Measurements from ENCODE around the gene MAP3K12. TPM values are rescaled to one million over a fixed set of nuclear protein-coding genes. Genes with fewer than 3 reads are reported as not detected.
A peak's percentile ranks its signal among the peaks of the same experiment; 100 is the strongest.

The MAP3K12 gene
- total and polyA plus RNA-seq, 2 donors (not counting 1 experiment from before 2014, with no cell fraction given): 31.6 to 40.8 TPM

- Histone ChIP-seq H3K36me3 (ENCODE audit: control insufficient read depth, insufficient read depth, low read length) (peaks cover 8% of the 10 kb centered on the region), H3K9ac (ENCODE audit: insufficient read depth, low read length) (no peak overlapping the region), H3K4me3 (replicated peaks in 1 of 4; ENCODE audit: control extremely low read depth in 1 of 4, insufficient read depth in 1 of 4, low read depth in 3 of 4, low read length in 4 of 4) (no peak overlapping the region), H3K79me2 (ENCODE audit: control insufficient read depth, insufficient read depth, low read length) (no peaks in the 10 kb centered on the region), H3K27me3 (ENCODE audit: control insufficient read depth, insufficient read depth, low read length) (no peaks in the 10 kb centered on the region), H3K4me2 (ENCODE audit: extremely low read depth, insufficient read depth, low read length) (no peak overlapping the region), H3K4me1 (ENCODE audit: control insufficient read depth, extremely low read depth, insufficient read depth, low read length) (no peaks in the 10 kb centered on the region), H4K20me1 (ENCODE audit: control insufficient read depth, extremely low read depth, insufficient read depth, low read length) (no peaks in the 10 kb centered on the region), H3K9me3 (ENCODE audit: control insufficient read depth, insufficient read depth, low read depth, low read length) (no peaks in the 10 kb centered on the region), H3K27ac (ENCODE audit: insufficient read depth, low read length) (no peak overlapping the region), H2AFZ (ENCODE audit: low read length) (no peak overlapping the region)
- DNase-seq (ENCODE audit: low read depth in 2 of 2): no peak
- no peak for TF ChIP-seq EZH2 (IDR thresholded peaks at IDR 0.05; ENCODE audit: low read length, missing control alignments)
- TF ChIP-seq CTCF (conservative IDR thresholded peaks at IDR 0.05 in 1 of 2, IDR thresholded peaks at IDR 0.05 in 1 of 2; ENCODE audit: low read depth in 1 of 2, low read length in 2 of 2): no peak
Measured at GRCh38 chr12:53539526-53539925, 40.3 kb upstream of the MAP3K12 start.

GRCh38 chr12:53538209-53538689, 39.0 kb upstream of the MAP3K12 start:
- Histone ChIP-seq H3K4me2 (ENCODE audit: extremely low read depth, insufficient read depth, low read length) (no peak overlapping the region), H4K20me1 (ENCODE audit: control insufficient read depth, extremely low read depth, insufficient read depth, low read length) (no peaks in the 10 kb centered on the region), H3K27ac (ENCODE audit: insufficient read depth, low read length) (no peak overlapping the region), H3K4me1 (ENCODE audit: control insufficient read depth, extremely low read depth, insufficient read depth, low read length) (no peaks in the 10 kb centered on the region), H3K27me3 (ENCODE audit: control insufficient read depth, insufficient read depth, low read length) (no peaks in the 10 kb centered on the region), H2AFZ (ENCODE audit: low read length) (no peak overlapping the region), H3K9ac (ENCODE audit: insufficient read depth, low read length) (no peak overlapping the region), H3K9me3 (ENCODE audit: control insufficient read depth, insufficient read depth, low read depth, low read length) (no peaks in the 10 kb centered on the region), H3K79me2 (ENCODE audit: control insufficient read depth, insufficient read depth, low read length) (no peaks in the 10 kb centered on the region), H3K36me3 (ENCODE audit: control insufficient read depth, insufficient read depth, low read length) (peaks cover 10% of the 10 kb centered on the region), H3K4me3 (replicated peaks in 1 of 4; ENCODE audit: control extremely low read depth in 1 of 4, insufficient read depth in 1 of 4, low read depth in 3 of 4, low read length in 4 of 4) (no peak overlapping the region)
- peak; percentile 54 to 69 for DNase-seq (ENCODE audit: low read depth in 2 of 2)
- TF ChIP-seq CTCF (conservative IDR thresholded peaks at IDR 0.05 in 1 of 2, IDR thresholded peaks at IDR 0.05 in 1 of 2; ENCODE audit: low read depth in 1 of 2, low read length in 2 of 2) (no peak), EZH2 (IDR thresholded peaks at IDR 0.05; ENCODE audit: low read length, missing control alignments) (no peak)

GRCh38 chr12:53536962-53537361, 37.7 kb upstream of the MAP3K12 start:
- no peak for DNase-seq (ENCODE audit: low read depth in 2 of 2)
- no peaks in the 10 kb centered on the region for H4K20me1 ChIP-seq (ENCODE audit: control insufficient read depth, extremely low read depth, insufficient read depth, low read length)
- no peak overlapping the region for H3K9ac ChIP-seq (ENCODE audit: insufficient read depth, low read length)
- no peak overlapping the region for H3K27ac ChIP-seq (ENCODE audit: insufficient read depth, low read length)
- no peak for TF ChIP-seq EZH2 (IDR thresholded peaks at IDR 0.05; ENCODE audit: low read length, missing control alignments)
- no peak for TF ChIP-seq CTCF (conservative IDR thresholded peaks at IDR 0.05 in 1 of 2, IDR thresholded peaks at IDR 0.05 in 1 of 2; ENCODE audit: low read depth in 1 of 2, low read length in 2 of 2)
- H3K9me3 ChIP-seq (ENCODE audit: control insufficient read depth, insufficient read depth, low read depth, low read length): no peaks in the 10 kb centered on the region
- H3K4me2 ChIP-seq (ENCODE audit: extremely low read depth, insufficient read depth, low read length): no peak overlapping the region
- no peak overlapping the region for H2AFZ ChIP-seq (ENCODE audit: low read length)
- H3K4me3 ChIP-seq (replicated peaks in 1 of 4; ENCODE audit: control extremely low read depth in 1 of 4, insufficient read depth in 1 of 4, low read depth in 3 of 4, low read length in 4 of 4): no peak overlapping the region
- no peaks in the 10 kb centered on the region for H3K4me1 ChIP-seq (ENCODE audit: control insufficient read depth, extremely low read depth, insufficient read depth, low read length)
- no peaks in the 10 kb centered on the region for H3K79me2 ChIP-seq (ENCODE audit: control insufficient read depth, insufficient read depth, low read length)
- peaks cover 11% of the 10 kb centered on the region for H3K36me3 ChIP-seq (ENCODE audit: control insufficient read depth, insufficient read depth, low read length)
- H3K27me3 ChIP-seq (ENCODE audit: control insufficient read depth, insufficient read depth, low read length): no peaks in the 10 kb centered on the region

Data from fibroblast of lung (primary cell).